ENCODE measurements around the gene TMEM187. TPM values are rescaled to one million over a fixed set of nuclear protein-coding genes. Genes with fewer than 3 reads are reported as not detected.

Gene TMEM187
- total RNA-seq, 1 donor = 7.5 TPM

- TF ChIP-seq CTCF (IDR thresholded peaks at IDR 0.05; ENCODE audit: insufficient read depth, low read length) = no peak
- H3K4me3 ChIP-seq (ENCODE audit: low read depth, low read length) = no peak overlapping the region
- no peak for DNase-seq (ENCODE audit: low read depth)
Measured at GRCh38 chrX:154010330-154011087, 38.0 kb downstream of the TMEM187 start.

GRCh38 chrX:154011376-154012335, 39.1 kb downstream of the TMEM187 start:
- TF ChIP-seq CTCF (IDR thresholded peaks at IDR 0.05; ENCODE audit: insufficient read depth, low read length) = no peak
- DNase-seq (ENCODE audit: low read depth) = no peak
- no peak overlapping the region for H3K4me3 ChIP-seq (ENCODE audit: low read depth, low read length)

GRCh38 chrX:154012336-154012991, 39.9 kb downstream of the TMEM187 start:
- TF ChIP-seq CTCF (IDR thresholded peaks at IDR 0.05; ENCODE audit: insufficient read depth, low read length) = no peak
- no peak for DNase-seq (ENCODE audit: low read depth)
- H3K4me3 ChIP-seq (ENCODE audit: low read depth, low read length) = no peak overlapping the region

- TF ChIP-seq CTCF (IDR thresholded peaks at IDR 0.05; ENCODE audit: insufficient read depth, low read length) = no peak
- DNase-seq (ENCODE audit: low read depth) = no peak
- no peak overlapping the region for H3K4me3 ChIP-seq (ENCODE audit: low read depth, low read length)
Measured at GRCh38 chrX:154013001-154013421, 40.5 kb downstream of the TMEM187 start.

GRCh38 chrX:154013614-154014360, 41.2 kb downstream of the TMEM187 start:
- H3K4me3 ChIP-seq (ENCODE audit: low read depth, low read length) = no peak overlapping the region
- DNase-seq (ENCODE audit: low read depth) = peak; percentile 43
- peak; percentile 90 for TF ChIP-seq CTCF (IDR thresholded peaks at IDR 0.05; ENCODE audit: insufficient read depth, low read length)

Measured in fibroblast of the aortic adventitia (primary cell).